Esophagus squamous epithelium (tissue), 5 donors: Measurements from ENCODE around the gene CCNH. TPM values are rescaled to one million over a fixed set of nuclear protein-coding genes. Genes with fewer than 3 reads are reported as not detected.

Experiments
- DNase-seq: peaks from one replicate; lab custom pipeline; 2025; lab: John Stamatoyannopoulos, UW
- H3K27ac ChIP-seq, 4 donors: fragments of 200-600 bp; sonication (generic); one replicate each; pipeline ENCODE4 v1.5.1; 2016 to 2019; ENCODE audit warnings: mild to moderate bottlenecking in 1 of 4
- H3K27me3 ChIP-seq, 4 donors: fragments of 200-600 bp; sonication (generic); 1 replicate in 3 of 4; 2 replicates in 1 of 4; pipeline versions ENCODE4 v1.5.1 to v1.6.0; 2017 to 2021; ENCODE audit warnings: antibody characterized with exemption in 1 of 4
- H3K36me3 ChIP-seq, 3 donors: fragments of 200-600 bp; sonication (generic); one replicate each; pipeline ENCODE4 v1.5.1; 2016 to 2019
- H3K4me1 ChIP-seq, 3 donors: fragments of 200-600 bp; sonication (generic); one replicate each; pipeline ENCODE4 v1.5.1; 2017 to 2019
- H3K4me3 ChIP-seq, 4 donors: fragments of 200-600 bp; sonication (generic); 1 replicate in 3 of 4; 2 replicates in 1 of 4; pipeline ENCODE4 v1.5.1; 2016 to 2019; ENCODE audit warnings: mild to moderate bottlenecking in 2 of 4, moderate library complexity in 1 of 4
- H3K9me3 ChIP-seq, 3 donors: fragments of 200-600 bp; sonication (generic); one replicate each; pipeline ENCODE4 v1.5.1; 2016 to 2019
- POLR2A ChIP-seq, 4 donors: fragments of 450-650 bp; IDR thresholded peaks; one replicate each; pipeline ENCODE4 v1.6.1; 2017; ENCODE audit warnings: antibody characterized with exemption in 4 of 4, mild to moderate bottlenecking in 4 of 4, moderate library complexity in 3 of 4
- WGBS, 2 donors: methylation state at CpG; one replicate each; pipeline ENCODE4 v1.1.5; 2018; 5-methylcytosine and 5-hydroxymethylcytosine counted together
- intact Hi-C: fragments of 100-400 bp; cut with DNase I; formaldehyde crosslinking; loops from one replicate; pipeline ENCODE4 v1.15.0; 2022
- total RNA-seq, 4 donors: library from RNA; depleted of rRNA; stranded (reverse); fragments of >200 nt; gene quantifications; one replicate each; pipeline ENCODE4 v1.1.0, GENCODE V29; 2016
- TF ChIP-seq, protein P1 (sequence below), 6 experiments: fragments of 450-650 bp in 4 of 6; fragments of 200-600 bp in 2 of 6; sonication (generic) in 2 of 6; IDR thresholded peaks; one replicate each; pipeline ENCODE4 v1.5.1; 2016 to 2019; ENCODE audit warnings: antibody characterized with exemption in 6 of 6, mild to moderate bottlenecking in 4 of 6, moderate library complexity in 4 of 6
- donor health status: DM: yes; HTN: yes; CAD: no.

The CCNH gene
- total RNA-seq, 4 donors from 2014 or later = 42.0 to 77.6 (median 54.1) TPM

DNA sequence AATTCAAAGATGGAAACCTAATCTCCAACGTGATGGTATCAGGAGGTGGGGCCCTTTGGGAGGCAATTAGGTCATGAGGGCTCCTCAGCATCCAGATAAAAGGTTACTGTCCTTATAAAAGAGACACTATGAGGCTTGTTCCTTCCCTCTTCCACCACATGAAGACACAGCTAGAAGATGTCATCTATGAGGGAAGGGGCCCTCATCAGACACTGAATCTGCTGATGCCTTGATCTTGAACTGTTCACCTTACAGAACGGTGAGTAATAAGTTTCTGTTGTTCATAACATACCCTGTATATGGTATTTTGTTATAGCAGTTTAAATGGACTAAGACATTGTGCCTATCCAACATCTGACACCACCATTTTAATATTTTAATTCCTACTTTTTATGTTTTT lies 19.7 kb upstream of the CCNH start:
- H3K36me3 ChIP-seq = no peaks in the 10 kb centered on the region
- no peaks in the 10 kb centered on the region for H3K27me3 ChIP-seq
- no peak overlapping the region for H3K4me3 ChIP-seq
- 30 to 50% methylated on average over 2 of the region's 2 CpGs for WGBS, 2 donors
- H3K4me1 ChIP-seq = no peaks in the 10 kb centered on the region
- intact Hi-C loops = no loop called here
- TF ChIP-seq, protein P1, sequence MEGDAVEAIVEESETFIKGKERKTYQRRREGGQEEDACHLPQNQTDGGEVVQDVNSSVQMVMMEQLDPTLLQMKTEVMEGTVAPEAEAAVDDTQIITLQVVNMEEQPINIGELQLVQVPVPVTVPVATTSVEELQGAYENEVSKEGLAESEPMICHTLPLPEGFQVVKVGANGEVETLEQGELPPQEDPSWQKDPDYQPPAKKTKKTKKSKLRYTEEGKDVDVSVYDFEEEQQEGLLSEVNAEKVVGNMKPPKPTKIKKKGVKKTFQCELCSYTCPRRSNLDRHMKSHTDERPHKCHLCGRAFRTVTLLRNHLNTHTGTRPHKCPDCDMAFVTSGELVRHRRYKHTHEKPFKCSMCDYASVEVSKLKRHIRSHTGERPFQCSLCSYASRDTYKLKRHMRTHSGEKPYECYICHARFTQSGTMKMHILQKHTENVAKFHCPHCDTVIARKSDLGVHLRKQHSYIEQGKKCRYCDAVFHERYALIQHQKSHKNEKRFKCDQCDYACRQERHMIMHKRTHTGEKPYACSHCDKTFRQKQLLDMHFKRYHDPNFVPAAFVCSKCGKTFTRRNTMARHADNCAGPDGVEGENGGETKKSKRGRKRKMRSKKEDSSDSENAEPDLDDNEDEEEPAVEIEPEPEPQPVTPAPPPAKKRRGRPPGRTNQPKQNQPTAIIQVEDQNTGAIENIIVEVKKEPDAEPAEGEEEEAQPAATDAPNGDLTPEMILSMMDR (IDR thresholded peaks at IDR 0.05) = no peak
- TF ChIP-seq POLR2A (IDR thresholded peaks at IDR 0.05) = no peak
- DNase-seq = no peak
- H3K27ac ChIP-seq = no peak overlapping the region
- no peaks in the 10 kb centered on the region for H3K9me3 ChIP-seq

DNA sequence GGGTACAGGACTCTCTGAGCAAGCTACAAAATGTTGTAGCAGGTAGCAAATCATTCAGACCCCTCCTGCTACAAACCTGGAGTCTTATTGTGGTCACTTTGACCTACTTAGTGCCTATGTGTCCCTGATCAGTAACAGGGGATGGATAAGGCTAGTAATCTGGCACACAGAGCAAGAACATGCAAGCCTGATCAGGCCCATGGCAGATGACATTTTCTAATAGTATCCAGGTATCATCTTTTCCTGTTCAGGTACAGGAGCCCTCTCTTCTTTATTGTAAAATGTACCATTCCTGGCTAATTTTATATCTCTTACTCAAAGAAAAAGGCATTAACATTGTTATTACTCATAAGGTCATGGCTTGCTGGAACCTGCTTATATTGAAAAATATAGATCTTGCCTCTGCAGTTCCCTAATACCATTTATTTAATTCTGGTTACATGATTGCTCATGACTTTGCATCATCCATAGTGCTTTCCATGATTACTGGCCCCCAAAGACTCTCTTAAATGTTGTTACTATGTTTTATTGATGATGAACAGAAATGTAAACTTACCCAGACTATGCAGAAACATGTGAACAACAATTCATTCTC lies 18.2 kb upstream of the CCNH start:
- no peaks in the 10 kb centered on the region for H3K27me3 ChIP-seq
- H3K4me1 ChIP-seq = no peaks in the 10 kb centered on the region
- H3K9me3 ChIP-seq = no peaks in the 10 kb centered on the region
- no peak for DNase-seq
- TF ChIP-seq, protein P1 (IDR thresholded peaks at IDR 0.05) = no peak
- TF ChIP-seq POLR2A (IDR thresholded peaks at IDR 0.05) = no peak
- intact Hi-C loops = no loop called here
- H3K4me3 ChIP-seq = no peak overlapping the region
- H3K27ac ChIP-seq = no peak overlapping the region
- no peaks in the 10 kb centered on the region for H3K36me3 ChIP-seq

DNA sequence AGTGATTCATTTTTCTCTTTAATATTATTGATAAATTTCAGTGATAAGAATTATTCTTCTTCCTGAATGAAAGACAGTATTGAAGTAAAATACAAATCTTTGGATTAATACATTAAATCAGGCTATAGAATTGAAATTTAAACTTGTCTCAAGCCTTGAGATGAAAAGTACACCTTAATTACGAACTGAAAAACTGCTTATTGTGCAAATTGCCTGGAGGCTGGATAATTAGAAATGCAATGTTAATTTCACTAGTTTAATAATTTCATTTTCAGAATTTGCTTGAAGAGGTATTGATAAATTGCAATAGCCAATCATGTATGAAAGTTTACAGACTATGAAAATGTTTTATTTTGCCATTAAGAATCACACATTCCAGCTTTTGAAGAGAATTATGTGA lies 11.0 kb upstream of the CCNH start:
- 58 to 61% methylated on average over 1 of the region's 1 CpG for WGBS, 2 donors
- TF ChIP-seq, protein P1 (IDR thresholded peaks at IDR 0.05) = no peak
- TF ChIP-seq POLR2A (IDR thresholded peaks at IDR 0.05) = no peak
- intact Hi-C loops = no loop called here

DNA sequence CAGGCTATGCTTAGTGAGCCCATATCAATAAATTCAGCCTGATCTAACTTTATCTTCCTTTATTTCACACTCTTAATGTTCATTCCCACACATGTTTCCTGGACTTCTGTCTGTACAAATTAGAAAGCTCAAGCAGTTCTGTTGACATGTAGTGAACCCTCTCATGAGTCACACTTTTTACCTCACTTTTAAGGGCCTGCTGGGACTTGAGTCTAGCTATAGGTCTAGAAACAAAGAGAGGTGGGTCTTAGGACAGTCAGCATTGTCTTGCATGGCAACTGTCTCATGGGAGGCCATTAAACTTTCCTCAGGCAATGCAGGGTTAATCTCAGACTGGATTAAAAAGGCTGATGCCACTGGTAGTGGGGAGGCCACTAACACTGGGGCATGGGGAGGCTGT lies 8.6 kb upstream of the CCNH start:
- Histone ChIP-seq H3K4me3 (no peak overlapping the region), H3K9me3 (no peaks in the 10 kb centered on the region), H3K36me3 (no peaks in the 10 kb centered on the region), H3K27me3 (no peaks in the 10 kb centered on the region), H3K27ac (peak overlapping the region in 1 of 4 donors; percentile 9), H3K4me1 (peaks cover 0 to 9% (median 0%) of the 10 kb centered on the region in 3 donors)
- intact Hi-C loops = no loop called here
- TF ChIP-seq, protein P1 (IDR thresholded peaks at IDR 0.05) = no peak
- TF ChIP-seq POLR2A (IDR thresholded peaks at IDR 0.05) = no peak
- no peak for DNase-seq

More for the DNA sequence above, 11.0 kb upstream of the CCNH start:
- Histone ChIP-seq H3K4me1 (peaks cover 0 to 9% (median 0%) of the 10 kb centered on the region in 3 donors), H3K27me3 (no peaks in the 10 kb centered on the region), H3K36me3 (no peaks in the 10 kb centered on the region), H3K9me3 (no peaks in the 10 kb centered on the region), H3K27ac (no peak overlapping the region), H3K4me3 (no peak overlapping the region)
- no peak for DNase-seq

DNA sequence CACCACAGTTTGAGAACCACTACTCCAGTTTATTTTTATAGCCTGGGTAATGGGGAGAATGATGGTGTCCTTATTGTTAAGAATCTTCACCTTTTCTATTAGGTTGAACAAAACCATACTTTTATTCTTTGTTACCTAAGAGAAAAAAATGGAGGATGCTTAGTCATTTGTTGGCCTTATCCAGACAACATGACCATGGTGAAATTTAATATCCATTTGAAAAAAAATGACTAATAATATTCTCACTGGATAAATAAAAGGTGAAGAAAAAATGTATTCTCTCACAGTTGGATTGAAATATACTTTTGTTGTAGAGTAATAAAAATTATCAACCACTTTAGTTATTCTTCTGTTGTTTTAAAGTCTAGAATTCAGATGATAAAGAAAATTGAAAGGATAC lies 5.8 kb upstream of the CCNH start:
- H3K9me3 ChIP-seq = no peaks in the 10 kb centered on the region
- H3K4me3 ChIP-seq = no peak overlapping the region
- no peak for TF ChIP-seq POLR2A (IDR thresholded peaks at IDR 0.05)
- TF ChIP-seq, protein P1 (IDR thresholded peaks at IDR 0.05) = no peak
- peaks cover 0 to 9% (median 2%) of the 10 kb centered on the region in 3 donors for H3K4me1 ChIP-seq
- DNase-seq = no peak
- no peak overlapping the region for H3K27ac ChIP-seq
- no peaks in the 10 kb centered on the region for H3K36me3 ChIP-seq
- intact Hi-C loops = no loop called here
- H3K27me3 ChIP-seq = no peaks in the 10 kb centered on the region
